Keratinocyte (primary cell): ENCODE results near the gene PPP2R3C. TPM values are rescaled to one million over a fixed set of nuclear protein-coding genes. Genes with fewer than 3 reads are reported as not detected.

Experiments used
- DNase-seq: peaks from one replicate; pipeline ENCODE4 v3.0.0-alpha.2; 2011; ENCODE audit warnings: low read depth, missing footprints, low spot score
- FAIRE-seq: peaks from 2 replicates; lab custom pipeline; 2011; peaks lifted over from hg19 to GRCh38; lab: Jason Lieb, UNC
- H2AFZ ChIP-seq: 2 replicates; pipeline ENCODE4 v1.6.0; 2012; ENCODE audit warnings: low read length, control low read depth, inconsistent platforms; ENCODE audit not compliant: control insufficient read depth
- H3K27ac ChIP-seq: 2 replicates; pipeline ENCODE4 v1.5.1; 2011; ENCODE audit warnings: low read length; ENCODE audit not compliant: control insufficient read depth, insufficient read depth
- H3K27me3 ChIP-seq: 3 replicates; pipeline ENCODE4 v1.6.0; 2011; ENCODE audit warnings: low read length; ENCODE audit not compliant: control insufficient read depth, insufficient read depth; ENCODE audit errors: extremely low read depth
- H3K36me3 ChIP-seq, 2 experiments: 2 replicates in 1 of 2; 3 replicates in 1 of 2; pipeline ENCODE4 v1.5.1; 2011; ENCODE audit warnings: low read length in 2 of 2, mild to moderate bottlenecking in 1 of 2; ENCODE audit not compliant: control insufficient read depth in 2 of 2, insufficient read depth in 2 of 2; ENCODE audit errors: extremely low read depth in 1 of 2
- H3K4me1 ChIP-seq: 3 replicates; pipeline ENCODE4 v1.5.1; 2011; ENCODE audit warnings: low read length; ENCODE audit not compliant: control insufficient read depth, insufficient read depth; ENCODE audit errors: extremely low read depth
- H3K4me2 ChIP-seq: 3 replicates; pipeline ENCODE4 v1.6.0; 2011; ENCODE audit warnings: low read depth, low read length; ENCODE audit not compliant: control insufficient read depth, insufficient read depth; ENCODE audit errors: extremely low read depth
- H3K4me3 ChIP-seq, 3 experiments: fragments of 200-600 bp in 1 of 3; sonication (generic) in 1 of 3; 2 replicates in 2 of 3; 3 replicates in 1 of 3; pipeline ENCODE4 v1.5.1; 2011 to 2016; ENCODE audit warnings: low read length in 3 of 3, mild to moderate bottlenecking in 3 of 3, control low read depth in 2 of 3, inconsistent platforms in 1 of 3, low read depth in 1 of 3, mixed read lengths in 1 of 3, mixed run types in 1 of 3, moderate library complexity in 1 of 3; ENCODE audit not compliant: control insufficient read depth in 2 of 3, insufficient read depth in 2 of 3; ENCODE audit errors: extremely low read depth in 1 of 3
- H3K79me2 ChIP-seq: 2 replicates; pipeline ENCODE4 v1.6.0; 2012; ENCODE audit warnings: low read length; ENCODE audit not compliant: control insufficient read depth, insufficient read depth
- H3K9ac ChIP-seq: 3 replicates; pipeline ENCODE4 v1.6.0; 2011; ENCODE audit warnings: low read length; ENCODE audit not compliant: control insufficient read depth, insufficient read depth; ENCODE audit errors: extremely low read depth
- H3K9me1 ChIP-seq: 3 replicates; pipeline ENCODE4 v1.6.0; 2011; ENCODE audit warnings: low read length; ENCODE audit not compliant: control insufficient read depth, insufficient read depth; ENCODE audit errors: extremely low read depth
- H3K9me3 ChIP-seq: 2 replicates; pipeline ENCODE4 v1.5.1; 2012; ENCODE audit warnings: low read depth, low read length; ENCODE audit not compliant: control insufficient read depth
- H4K20me1 ChIP-seq: 3 replicates; pipeline ENCODE4 v1.6.0; 2011; ENCODE audit warnings: low read length; ENCODE audit not compliant: control insufficient read depth, insufficient read depth; ENCODE audit errors: extremely low read depth
- CTCF ChIP-seq, 3 experiments: IDR thresholded peaks in 1 of 3; conservative IDR thresholded peaks in 1 of 3; optimal IDR thresholded peaks in 1 of 3; 2 replicates in 2 of 3; 3 replicates in 1 of 3; pipeline versions ENCODE3 to v1.5.1; 2011; ENCODE audit warnings: low read length in 3 of 3, mild to moderate bottlenecking in 3 of 3, moderate library complexity in 2 of 3, control low read depth in 1 of 3, inconsistent platforms in 1 of 3; ENCODE audit not compliant: insufficient read depth in 2 of 3; ENCODE audit errors: extremely low read depth in 1 of 3
- EZH2 ChIP-seq: IDR thresholded peaks from one replicate; pipeline ENCODE4 v1.6.1; 2012; ENCODE audit warnings: inconsistent platforms, mild to moderate bottlenecking, low read length, moderate library complexity
- dilution Hi-C: fragments of 300-500 bp; cut with MboI; formaldehyde crosslinking; loops from one replicate; pipeline ENCODE4 v1.7.0; 2020; ENCODE audit warnings: low sequenced_read_pairs; ENCODE audit not compliant: extremely low pct_ligation_motif_present
- polyA plus RNA-seq, 5 experiments: library from polyadenylated mRNA; depleted of rRNA in 3 of 5; stranded (reverse) in 3 of 5; stranded (forward) in 1 of 5; unstranded in 1 of 5; fragments of >200 nt; gene quantifications; 1 replicate in 1 of 5; 2 replicates in 3 of 5; 3 replicates in 1 of 5; pipeline versions ENCODE4 v1.2.1 to v1.2.3, GENCODE V29; 2011 to 2012; ENCODE audit warnings: missing spikeins in 2 of 5, low read depth in 1 of 5, low replicate concordance in 1 of 5

The PPP2R3C gene
- polyA plus RNA-seq, 1 donor (not counting 4 experiments of a cell fraction or from before 2014, with no cell fraction given): 9.8 TPM

- no peaks in the 10 kb centered on the region for H3K9me3 ChIP-seq
- peak overlapping the region; percentile 88 for H3K4me2 ChIP-seq
- peaks cover 3% of the 10 kb centered on the region for H3K79me2 ChIP-seq
- no peaks in the 10 kb centered on the region for H3K9me1 ChIP-seq
- dilution Hi-C loops: no loop called here
- peaks cover 42% of the 10 kb centered on the region for H3K4me1 ChIP-seq
- TF ChIP-seq EZH2 (no peak), CTCF (optimal IDR thresholded peaks at IDR 0.05 in 1 of 3, IDR thresholded peaks at IDR 0.05 in 1 of 3, conservative IDR thresholded peaks at IDR 0.05 in 1 of 3; ENCODE audit: extremely low read depth in 1 of 3, insufficient read depth in 2 of 3, low read length in 3 of 3) (no peak)
- FAIRE-seq (no peak), DNase-seq (no peak)
- no peaks in the 10 kb centered on the region for H4K20me1 ChIP-seq
- peaks cover 3 to 6% of the 10 kb centered on the region in 2 experiments for H3K36me3 ChIP-seq
- H3K27me3 ChIP-seq: no peaks in the 10 kb centered on the region
- no peak overlapping the region for H2AFZ ChIP-seq
- peak overlapping the region; percentile 89 for H3K27ac ChIP-seq
- no peak overlapping the region for H3K4me3 ChIP-seq
- H3K9ac ChIP-seq: peak overlapping the region; percentile 63
Observed at GRCh38 chr14:35158951-35159653, 37.3 kb upstream of the PPP2R3C start.

- Histone ChIP-seq H3K4me3 (no peak overlapping the region), H2AFZ (no peak overlapping the region), H3K27ac (no peak overlapping the region), H4K20me1 (no peaks in the 10 kb centered on the region), H3K27me3 (no peaks in the 10 kb centered on the region), H3K79me2 (peaks cover 3% of the 10 kb centered on the region), H3K4me1 (peaks cover 42% of the 10 kb centered on the region), H3K9me1 (no peaks in the 10 kb centered on the region), H3K4me2 (no peak overlapping the region), H3K9me3 (no peaks in the 10 kb centered on the region), H3K9ac (no peak overlapping the region), H3K36me3 (peaks cover 3 to 6% of the 10 kb centered on the region in 2 experiments)
- FAIRE-seq (no peak), DNase-seq (no peak)
- TF ChIP-seq CTCF (optimal IDR thresholded peaks at IDR 0.05 in 1 of 3, IDR thresholded peaks at IDR 0.05 in 1 of 3, conservative IDR thresholded peaks at IDR 0.05 in 1 of 3; ENCODE audit: extremely low read depth in 1 of 3, insufficient read depth in 2 of 3, low read length in 3 of 3) (no peak), EZH2 (no peak)
- dilution Hi-C loops: no loop called here
Observed at GRCh38 chr14:35158491-35158890, 36.7 kb upstream of the PPP2R3C start.
